ENCODE measurements around the gene PDE4A. TPM values are rescaled to one million over a fixed set of nuclear protein-coding genes. Genes with fewer than 3 reads are reported as not detected.

The PDE4A gene
- total and polyA plus RNA-seq, 8 donors = 2.3 to 30.7 (median 10.0) TPM

- intact Hi-C loops (cut with DNase I; ENCODE audit: low total_unique reads) = no loop called here
- peak overlapping the region; percentile 64 to 72 (median 70) for H3K4me3 ChIP-seq
- TF ChIP-seq EP300 (IDR thresholded peaks at IDR 0.05) = no peak
- TF ChIP-seq POLR2AphosphoS5 (IDR thresholded peaks at IDR 0.05) = no peak
- no peak for TF ChIP-seq POLR2A (IDR thresholded peaks at IDR 0.05)
- TF ChIP-seq CTCF (IDR thresholded peaks at IDR 0.05) = no peak
- H3K36me3 ChIP-seq = no peaks in the 10 kb centered on the region
- H3K9me3 ChIP-seq = no peaks in the 10 kb centered on the region
- 0 to 2% (median 1%) methylated on average over 23 to 63 of the region's 64 CpGs for WGBS, 5 donors
- DNase-seq = peak; percentile 78 to 85
- H3K27me3 ChIP-seq = peaks cover 0 to 30% (median 0%) of the 10 kb centered on the region in 3 donors
- H3K27ac ChIP-seq = peak overlapping the region; percentile 81 to 88 (median 85)
- H3K4me1 ChIP-seq = peaks cover 25 to 37% (median 31%) of the 10 kb centered on the region in 4 donors
Measured at GRCh38 chr19:10431943-10432735, 11.8 kb downstream of the PDE4A start.

- H3K36me3 ChIP-seq = no peaks in the 10 kb centered on the region
- intact Hi-C loops (cut with DNase I; ENCODE audit: low total_unique reads) = no loop called here
- H3K9me3 ChIP-seq = no peaks in the 10 kb centered on the region
- no peak for TF ChIP-seq POLR2AphosphoS5 (IDR thresholded peaks at IDR 0.05)
- TF ChIP-seq EP300 (IDR thresholded peaks at IDR 0.05) = no peak
- TF ChIP-seq POLR2A (IDR thresholded peaks at IDR 0.05) = no peak
- no peak for TF ChIP-seq CTCF (IDR thresholded peaks at IDR 0.05)
- 21 to 51% (median 31%) methylated on average over 2 of the region's 2 CpGs for WGBS, 5 donors
- peak overlapping the region; percentile 64 to 72 (median 70) for H3K4me3 ChIP-seq
- peak in 1 of 2 donors; percentile 64 for DNase-seq
- H3K27me3 ChIP-seq = peaks cover 0 to 25% (median 0%) of the 10 kb centered on the region in 3 donors
- peak overlapping the region; percentile 81 to 88 (median 85) for H3K27ac ChIP-seq
- H3K4me1 ChIP-seq = peaks cover 25 to 37% (median 31%) of the 10 kb centered on the region in 4 donors
Measured at GRCh38 chr19:10432736-10433130, 12.4 kb downstream of the PDE4A start.

- no peaks in the 10 kb centered on the region for H3K36me3 ChIP-seq
- WGBS, 5 donors = 31 to 68% (median 44%) methylated on average over 6 to 10 of the region's 10 CpGs
- TF ChIP-seq POLR2A (IDR thresholded peaks at IDR 0.05) (no peak), POLR2AphosphoS5 (IDR thresholded peaks at IDR 0.05) (no peak), CTCF (IDR thresholded peaks at IDR 0.05) (no peak), EP300 (IDR thresholded peaks at IDR 0.05) (no peak)
- H3K4me3 ChIP-seq = peak overlapping the region in 2 of 4 donors; percentile 69 to 70
- DNase-seq = peak; percentile 8 to 39
- intact Hi-C loops (cut with DNase I; ENCODE audit: low total_unique reads) = no loop called here
- H3K27me3 ChIP-seq = peaks cover 0 to 25% (median 0%) of the 10 kb centered on the region in 3 donors
- H3K9me3 ChIP-seq = no peaks in the 10 kb centered on the region
- H3K4me1 ChIP-seq = peaks cover 25 to 37% (median 31%) of the 10 kb centered on the region in 4 donors
- peak overlapping the region; percentile 81 to 88 (median 85) for H3K27ac ChIP-seq
Measured at GRCh38 chr19:10433131-10433536, 12.8 kb downstream of the PDE4A start.

GRCh38 chr19:10439588-10439987, 19.2 kb downstream of the PDE4A start:
- TF ChIP-seq CTCF (IDR thresholded peaks at IDR 0.05) (no peak), POLR2AphosphoS5 (IDR thresholded peaks at IDR 0.05) (no peak), EP300 (IDR thresholded peaks at IDR 0.05) (no peak), POLR2A (IDR thresholded peaks at IDR 0.05) (no peak)
- intact Hi-C loops (cut with DNase I; ENCODE audit: low total_unique reads) = no loop called here
- Histone ChIP-seq H3K4me1 (no peaks in the 10 kb centered on the region), H3K36me3 (peaks cover 0 to 16% (median 7%) of the 10 kb centered on the region in 4 donors), H3K27ac (no peak overlapping the region), H3K9me3 (no peaks in the 10 kb centered on the region), H3K4me3 (no peak overlapping the region), H3K27me3 (no peaks in the 10 kb centered on the region)
- DNase-seq = no peak
- WGBS, 5 donors = 81 to 91% (median 86%) methylated on average over 5 of the region's 5 CpGs
